ENCODE measurements around the gene AKR1C8. TPM values are rescaled to one million over a fixed set of nuclear protein-coding genes. Genes with fewer than 3 reads are reported as not detected.

The AKR1C8 gene
- total and polyA plus RNA-seq, 10 of the 15 experiments (the other 5 are each of a cell fraction or from before 2014, with no cell fraction given): 0.18 TPM; not detected in 9

- no peak for TF ChIP-seq E2F8 (IDR thresholded peaks at IDR 0.05; ENCODE audit: low read depth, partially characterized antibody)
- no peak for TF ChIP-seq NR2C2 (IDR thresholded peaks at IDR 0.05; ENCODE audit: borderline replicate concordance, control insufficient read depth, insufficient read length, low read depth)
- no peak for TF ChIP-seq ASH2L (IDR thresholded peaks at IDR 0.05; ENCODE audit: borderline replicate concordance, low read depth)
- TF ChIP-seq SIX5 (IDR thresholded peaks at IDR 0.05; ENCODE audit: low read depth, low read length, severe bottlenecking): no peak
- no peak for TF ChIP-seq ZNF687 (IDR thresholded peaks at IDR 0.05)
- TF ChIP-seq WRNIP1 (IDR thresholded peaks at IDR 0.05; ENCODE audit: borderline replicate concordance, low read depth, low read length): no peak
Measured at GRCh38 chr10:5163487-5163886, 21.5 kb downstream of the AKR1C8 start (continued).

All from GM12878 (cell line).